NCI-H2227 treated with DMSO at 0.1 percent for 48 hours (cell line): ENCODE results near the gene FHIT.

ENCODE experiments used
- DNase-seq: peaks from one replicate; lab custom pipeline; 2025; lab: John Stamatoyannopoulos, UW

FHIT gene

DNA sequence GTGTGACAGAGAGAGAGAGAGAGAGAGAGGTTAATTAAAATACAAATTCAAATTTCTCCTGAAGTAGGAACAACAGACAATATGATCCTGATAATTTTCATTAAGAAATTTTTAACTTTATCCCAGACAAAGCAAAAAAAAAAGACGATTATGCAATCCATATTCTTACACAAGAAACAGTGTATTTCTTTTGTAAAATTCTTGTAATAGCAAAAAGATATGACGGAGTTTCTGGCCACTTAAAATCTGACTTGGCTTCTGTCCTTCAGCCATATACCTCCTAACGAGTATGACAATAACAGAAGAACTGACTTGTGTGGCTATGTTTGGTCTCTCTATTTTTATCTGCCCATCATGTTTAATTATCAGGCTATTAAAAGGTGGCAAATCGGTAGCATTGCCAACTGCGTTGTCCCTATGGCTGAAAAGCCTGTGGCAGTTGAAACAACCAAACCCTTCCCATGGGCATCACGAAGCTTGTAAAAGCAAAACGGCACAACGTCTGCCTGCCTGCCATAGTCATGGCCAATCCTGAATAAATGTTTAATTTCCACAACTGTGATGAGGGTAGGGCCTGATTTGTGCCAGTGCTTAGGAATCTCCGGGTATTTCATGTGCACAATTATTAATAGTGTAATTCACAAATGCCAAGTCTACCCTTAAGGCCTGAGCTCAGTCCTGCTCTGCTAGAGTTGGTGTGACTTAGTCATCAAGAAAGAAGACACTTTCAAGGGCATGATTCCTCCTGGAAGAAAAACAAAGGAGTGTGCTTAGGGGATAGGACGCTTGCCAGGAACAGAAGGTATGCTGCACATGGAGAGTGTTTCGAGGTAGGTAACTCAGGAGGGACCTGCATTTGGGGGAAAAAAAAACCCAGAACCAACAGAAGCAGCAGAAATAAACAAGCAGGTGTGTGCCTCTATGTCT is 1090.2 kb downstream of the FHIT start:
- DNase-seq, result no peak

GRCh38 chr3:60160111-60160821 is 1091.0 kb downstream of the FHIT start:
- no peak for DNase-seq

DNA sequence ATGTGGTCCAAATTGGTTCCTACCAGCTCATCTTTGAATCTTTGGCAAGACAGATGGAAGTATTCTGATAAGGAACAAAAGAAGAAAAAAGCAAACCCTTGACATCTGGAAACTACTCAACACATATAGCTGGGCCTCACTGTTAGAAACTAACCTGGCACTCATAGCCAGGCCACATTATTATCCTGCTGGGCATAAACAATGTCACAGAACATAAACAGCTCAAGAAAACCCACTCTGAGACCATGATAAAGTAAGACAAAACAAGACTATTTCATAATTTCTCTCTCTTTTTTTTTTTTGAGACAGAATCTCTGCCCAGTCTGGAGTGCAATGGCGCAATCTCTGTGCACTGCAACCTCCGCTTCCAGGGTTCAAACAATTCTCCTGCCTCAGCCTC is 1093.2 kb downstream of the FHIT start:
- no peak for DNase-seq

DNA sequence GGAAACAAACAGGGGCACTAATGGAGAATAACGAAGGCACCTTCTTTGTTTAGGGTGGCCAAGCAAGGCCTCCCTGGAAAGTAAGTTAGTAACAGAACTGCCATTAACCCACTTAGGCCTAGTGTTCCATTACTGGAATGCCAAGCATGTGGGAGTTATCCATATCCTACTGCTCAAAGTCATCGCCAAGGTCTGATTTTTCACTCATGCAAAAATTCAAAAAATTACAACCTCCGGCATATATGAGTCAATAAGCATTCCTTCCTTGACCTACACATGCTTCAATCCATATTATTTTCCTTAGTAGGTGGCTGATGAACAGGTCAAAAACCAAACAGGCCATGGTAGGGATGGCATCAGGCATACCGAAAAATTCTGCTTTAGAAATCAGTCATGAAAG is 1097.2 kb downstream of the FHIT start:
- no peak for DNase-seq

GRCh38 chr3:60153221-60153999 is 1097.8 kb downstream of the FHIT start:
- DNase-seq, result no peak

GRCh38 chr3:60149501-60149900 is 1101.8 kb downstream of the FHIT start:
- no peak for DNase-seq

- DNase-seq, result no peak
Measured at GRCh38 chr3:60147249-60147950, 1103.9 kb downstream of the FHIT start.

GRCh38 chr3:60146121-60146520 is 1105.1 kb downstream of the FHIT start:
- DNase-seq, result no peak

DNA sequence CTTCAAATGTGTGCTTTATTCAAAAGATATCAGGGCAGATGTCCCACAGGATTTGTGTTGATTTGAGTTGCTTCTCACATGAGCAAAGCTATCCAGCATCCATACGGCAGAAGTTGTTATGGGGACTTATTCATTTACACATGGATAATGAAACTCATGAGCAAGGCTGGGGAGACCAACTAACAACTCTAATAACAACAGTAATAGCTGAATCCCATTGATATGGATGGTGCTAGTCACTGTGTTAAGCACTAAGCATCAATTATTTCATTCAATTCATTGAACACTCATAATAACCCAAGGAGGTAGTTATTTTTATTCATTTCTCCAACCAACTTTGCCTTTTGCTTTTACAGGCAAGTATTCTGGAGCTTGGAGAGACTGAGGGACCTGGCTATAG is 1107.2 kb downstream of the FHIT start:
- no peak for DNase-seq

GRCh38 chr3:60142009-60142408 is 1109.2 kb downstream of the FHIT start:
- DNase-seq, result no peak

DNA sequence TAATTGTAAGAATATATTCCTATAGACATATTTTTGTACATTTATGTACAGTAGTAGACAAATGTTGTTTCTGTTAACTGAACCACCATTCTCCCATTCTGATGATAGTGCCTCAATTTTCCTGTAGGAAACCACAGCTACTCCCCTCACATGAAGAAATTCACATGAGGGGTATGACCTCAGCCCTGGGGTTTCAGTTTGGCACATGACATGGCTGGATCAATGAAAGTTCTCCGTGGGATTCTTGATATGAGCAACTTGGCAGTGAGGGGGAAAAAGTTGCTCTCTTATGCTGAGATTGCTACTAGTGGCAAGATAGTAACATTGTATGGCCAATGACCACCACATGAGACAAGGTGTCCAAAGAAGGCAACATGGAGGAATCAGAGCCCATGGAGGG is 1111.1 kb downstream of the FHIT start:
- DNase-seq, result no peak

GRCh38 chr3:60136601-60137000 is 1114.7 kb downstream of the FHIT start:
- DNase-seq, result no peak

- no peak for DNase-seq
Measured at GRCh38 chr3:60135474-60135873, 1115.8 kb downstream of the FHIT start.

GRCh38 chr3:60133269-60134162 is 1117.7 kb downstream of the FHIT start:
- DNase-seq, result no peak

DNA sequence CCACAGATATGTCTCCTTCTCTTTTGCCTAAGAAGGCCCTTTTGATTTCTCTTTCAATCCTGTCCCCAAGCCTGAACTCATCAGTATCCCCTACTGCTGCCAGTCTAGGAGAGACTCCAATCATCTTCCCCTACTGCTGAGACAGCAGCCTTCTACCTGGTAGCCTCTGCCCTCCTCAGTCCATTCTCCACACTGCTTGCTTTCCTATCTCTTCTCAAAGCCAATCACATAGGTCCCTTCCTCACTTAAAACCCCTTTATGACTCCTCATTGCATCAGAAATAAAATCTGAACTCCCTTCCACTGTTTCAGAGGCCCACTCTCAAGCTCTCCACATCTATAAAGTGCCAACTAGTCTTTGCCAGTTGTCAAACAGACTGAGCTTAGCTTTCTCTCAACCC is 1119.6 kb downstream of the FHIT start:
- no peak for DNase-seq

- DNase-seq, result no peak
Measured at GRCh38 chr3:60126511-60127304, 1124.5 kb downstream of the FHIT start.

DNA sequence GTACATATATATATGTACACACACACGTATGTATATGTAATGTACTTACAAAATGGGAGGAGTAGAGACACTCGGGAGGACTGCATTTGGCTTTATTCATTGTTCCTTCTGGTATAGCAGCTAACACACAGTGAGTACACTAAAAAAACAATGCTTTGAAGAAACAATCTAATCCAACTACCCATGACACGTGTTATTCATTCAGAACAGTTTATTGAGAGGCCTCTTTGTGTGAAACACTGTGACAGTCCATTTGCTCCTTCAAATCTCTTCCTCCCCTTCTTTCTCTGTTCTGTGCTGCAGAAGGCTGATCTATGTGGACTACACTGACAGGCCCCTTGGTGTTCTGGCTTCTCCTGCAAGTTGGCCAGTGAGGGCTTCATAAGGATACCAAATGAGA is 1125.6 kb downstream of the FHIT start:
- DNase-seq, result no peak

DNA sequence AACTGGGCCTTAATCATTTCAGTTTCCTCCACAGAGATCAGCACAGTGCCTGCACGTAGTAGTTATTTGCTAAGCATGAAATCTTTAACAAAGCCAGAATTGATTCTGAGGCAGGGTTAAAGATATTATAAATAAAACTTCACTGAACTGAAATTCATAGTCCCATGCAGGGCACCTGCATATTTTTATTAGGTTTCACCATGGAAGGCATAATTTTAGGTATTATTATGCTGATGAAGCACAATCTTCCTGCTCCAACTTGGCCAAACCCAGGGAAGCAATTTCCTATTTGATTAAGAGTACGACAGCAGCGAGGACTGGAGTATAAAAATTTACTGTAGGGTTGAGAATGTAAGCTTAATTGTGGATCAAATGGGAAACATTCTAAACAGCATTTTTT is 1131.0 kb downstream of the FHIT start:
- DNase-seq, result no peak

- no peak for DNase-seq
Measured at GRCh38 chr3:60114191-60114590, 1137.1 kb downstream of the FHIT start.

DNA sequence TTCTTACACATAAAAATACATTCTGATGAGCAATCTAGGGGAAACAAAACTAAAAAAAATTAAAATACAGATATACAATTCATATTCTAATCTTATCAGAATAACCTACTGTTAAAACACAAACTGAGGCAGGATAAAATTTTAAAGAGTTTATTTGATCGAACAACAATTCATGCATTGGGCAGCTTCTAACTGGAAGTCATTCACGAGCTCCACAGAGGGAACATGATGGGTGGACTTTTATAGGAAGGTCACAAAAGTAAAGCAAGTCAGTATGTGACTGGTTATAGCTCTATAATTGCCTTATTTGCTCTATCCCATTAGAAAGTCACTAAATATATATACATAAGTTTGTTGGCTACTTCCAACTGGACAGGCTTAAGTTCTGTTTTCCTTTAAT is 1144.0 kb downstream of the FHIT start:
- DNase-seq, result no peak
